ENCODE results near the gene HOMER2. TPM values are rescaled to one million over a fixed set of nuclear protein-coding genes. Genes with fewer than 3 reads are reported as not detected.

The HOMER2 gene
- total RNA-seq, 1 experiment from 2014 or later = 49.4 TPM

- H3K27me3 Mint-ChIP-seq (ENCODE audit: unreplicated experiment) = no peaks in the 10 kb centered on the region
- DNase-seq = no peak
- H3K27ac Mint-ChIP-seq (ENCODE audit: unreplicated experiment) = no peak overlapping the region
- peaks cover 8% of the 10 kb centered on the region for H3K4me1 Mint-ChIP-seq (ENCODE audit: low read depth, unreplicated experiment)
- intact Hi-C loops (cut with micrococcal nuclease; ENCODE audit: unreplicated experiment) = no loop called here
- no peak overlapping the region for H3K4me3 Mint-ChIP-seq (ENCODE audit: low read depth, unreplicated experiment)
- peaks cover 25% of the 10 kb centered on the region for H3K36me3 Mint-ChIP-seq (ENCODE audit: insufficient read depth, unreplicated experiment)
- no peaks in the 10 kb centered on the region for H3K9me3 Mint-ChIP-seq (ENCODE audit: low read depth, unreplicated experiment)
- no peak for TF ChIP-seq CTCF (IDR thresholded peaks at IDR 0.05; ENCODE audit: unreplicated experiment)
- CTCF ChIA-PET = no interaction called here
- no TSS peak for BruUV-seq (replicated peaks)
These were observed 43.4 kb upstream of the HOMER2 start for GRCh38 chr15:82995938-82996337.

DNA sequence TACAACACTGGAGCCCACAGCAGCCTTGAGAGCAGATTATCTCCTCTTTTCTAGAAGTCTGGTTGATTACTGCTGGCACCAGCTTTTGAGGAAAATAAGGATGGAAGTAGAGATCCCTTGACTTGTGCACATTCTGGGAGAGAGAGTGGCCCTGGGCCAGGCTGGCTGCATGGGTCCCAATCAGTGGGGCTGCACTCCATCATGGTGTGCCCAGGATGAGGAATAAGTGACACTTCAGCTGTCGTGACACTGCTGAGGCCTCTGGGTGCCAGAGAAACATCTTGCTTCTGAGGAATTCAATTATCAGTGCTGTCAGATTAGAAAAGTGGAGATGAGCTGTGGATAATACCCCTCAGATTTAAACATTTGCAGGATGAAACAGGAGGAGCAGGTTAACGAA is 42.6 kb upstream of the HOMER2 start:
- Mint-ChIP-seq H3K27ac (ENCODE audit: unreplicated experiment) (no peak overlapping the region), H3K9me3 (ENCODE audit: low read depth, unreplicated experiment) (no peaks in the 10 kb centered on the region), H3K36me3 (ENCODE audit: insufficient read depth, unreplicated experiment) (peaks cover 16% of the 10 kb centered on the region), H3K27me3 (ENCODE audit: unreplicated experiment) (no peaks in the 10 kb centered on the region), H3K4me1 (ENCODE audit: low read depth, unreplicated experiment) (peaks cover 2% of the 10 kb centered on the region), H3K4me3 (ENCODE audit: low read depth, unreplicated experiment) (no peak overlapping the region)
- no TSS peak for BruUV-seq (replicated peaks)
- no peak for TF ChIP-seq CTCF (IDR thresholded peaks at IDR 0.05; ENCODE audit: unreplicated experiment)
- intact Hi-C loops (cut with micrococcal nuclease; ENCODE audit: unreplicated experiment) = no loop called here
- CTCF ChIA-PET = no interaction called here
- DNase-seq = no peak

DNA sequence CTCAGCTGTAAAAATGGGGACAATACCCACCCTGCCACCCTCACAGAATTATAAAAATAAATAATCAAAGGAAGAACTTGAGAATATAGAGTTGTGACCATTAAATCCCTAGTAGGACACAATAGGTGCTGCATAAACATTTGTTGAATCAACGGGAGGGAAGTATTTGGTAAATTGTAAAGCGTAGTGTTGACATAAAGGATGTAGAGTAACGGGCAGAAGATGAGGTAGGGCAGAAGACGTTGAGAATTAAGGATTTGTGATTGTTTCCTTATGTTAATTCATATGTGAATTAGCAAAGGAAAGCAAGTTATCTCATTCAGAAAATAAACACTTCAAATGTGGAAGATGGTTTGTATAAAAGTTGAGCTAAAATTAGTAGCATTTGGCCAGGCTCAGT is 40.6 kb upstream of the HOMER2 start:
- TF ChIP-seq CTCF (IDR thresholded peaks at IDR 0.05; ENCODE audit: unreplicated experiment) = no peak
- peaks cover 27% of the 10 kb centered on the region for H3K36me3 Mint-ChIP-seq (ENCODE audit: insufficient read depth, unreplicated experiment)
- CTCF ChIA-PET = no interaction called here
- BruUV-seq (replicated peaks) = no TSS peak
- H3K4me1 Mint-ChIP-seq (ENCODE audit: low read depth, unreplicated experiment) = no peaks in the 10 kb centered on the region
- no peak overlapping the region for H3K4me3 Mint-ChIP-seq (ENCODE audit: low read depth, unreplicated experiment)
- no peak overlapping the region for H3K27ac Mint-ChIP-seq (ENCODE audit: unreplicated experiment)
- no peaks in the 10 kb centered on the region for H3K9me3 Mint-ChIP-seq (ENCODE audit: low read depth, unreplicated experiment)
- intact Hi-C loops (cut with micrococcal nuclease; ENCODE audit: unreplicated experiment) = no loop called here
- DNase-seq = no peak
- H3K27me3 Mint-ChIP-seq (ENCODE audit: unreplicated experiment) = no peaks in the 10 kb centered on the region

- CTCF ChIA-PET = interaction anchor here (0.7 kb wide), 1 partner anchor 223 kb away, joined by 3 read pairs; no protein-coding TSS in a partner anchor
- Mint-ChIP-seq H3K9me3 (ENCODE audit: low read depth, unreplicated experiment) (peaks cover under 1% of the 10 kb centered on the region), H3K36me3 (ENCODE audit: insufficient read depth, unreplicated experiment) (peaks cover 33% of the 10 kb centered on the region), H3K27ac (ENCODE audit: unreplicated experiment) (no peak overlapping the region), H3K27me3 (ENCODE audit: unreplicated experiment) (no peaks in the 10 kb centered on the region), H3K4me1 (ENCODE audit: low read depth, unreplicated experiment) (peaks cover 2% of the 10 kb centered on the region), H3K4me3 (ENCODE audit: low read depth, unreplicated experiment) (no peak overlapping the region)
- no peak for DNase-seq
- intact Hi-C loops (cut with micrococcal nuclease; ENCODE audit: unreplicated experiment) = no loop called here
- no TSS peak for BruUV-seq (replicated peaks)
- no peak for TF ChIP-seq CTCF (IDR thresholded peaks at IDR 0.05; ENCODE audit: unreplicated experiment)
These were observed 40.0 kb upstream of the HOMER2 start for GRCh38 chr15:82992436-82992998.

Data from Calu3 (cell line).